GM12872 (cell line): Measurements from ENCODE around the gene DPEP1.

Experiments
- TF ChIP-seq, protein P1 (sequence below): IDR thresholded peaks from 3 replicates; pipeline ENCODE4 v1.5.1; 2011; ENCODE audit warnings: low read depth, mild to moderate bottlenecking, low read length, moderate library complexity; ENCODE audit not compliant: insufficient read depth

Gene DPEP1

DNA sequence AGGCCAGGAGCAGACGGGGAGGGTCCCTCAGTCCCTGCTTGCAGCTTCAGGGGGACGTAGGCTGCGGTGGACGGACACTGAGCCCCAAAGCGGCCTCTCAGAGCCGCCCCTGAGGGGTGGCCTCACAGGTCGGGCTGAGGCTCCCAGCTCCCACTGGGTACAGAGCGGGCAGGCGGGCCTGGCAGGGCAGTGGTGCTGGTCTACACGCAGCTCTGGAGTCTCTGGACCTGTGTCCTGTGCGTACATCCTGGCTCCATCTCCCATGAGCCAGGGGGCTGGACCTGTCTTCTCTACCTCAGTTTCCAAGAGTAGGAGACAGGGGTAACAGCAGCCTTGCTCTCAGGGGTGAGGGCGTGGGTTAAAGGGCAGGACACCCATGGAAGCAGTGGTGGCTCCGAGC is 1.7 kb downstream of the DPEP1 start:
- TF ChIP-seq, protein P1, sequence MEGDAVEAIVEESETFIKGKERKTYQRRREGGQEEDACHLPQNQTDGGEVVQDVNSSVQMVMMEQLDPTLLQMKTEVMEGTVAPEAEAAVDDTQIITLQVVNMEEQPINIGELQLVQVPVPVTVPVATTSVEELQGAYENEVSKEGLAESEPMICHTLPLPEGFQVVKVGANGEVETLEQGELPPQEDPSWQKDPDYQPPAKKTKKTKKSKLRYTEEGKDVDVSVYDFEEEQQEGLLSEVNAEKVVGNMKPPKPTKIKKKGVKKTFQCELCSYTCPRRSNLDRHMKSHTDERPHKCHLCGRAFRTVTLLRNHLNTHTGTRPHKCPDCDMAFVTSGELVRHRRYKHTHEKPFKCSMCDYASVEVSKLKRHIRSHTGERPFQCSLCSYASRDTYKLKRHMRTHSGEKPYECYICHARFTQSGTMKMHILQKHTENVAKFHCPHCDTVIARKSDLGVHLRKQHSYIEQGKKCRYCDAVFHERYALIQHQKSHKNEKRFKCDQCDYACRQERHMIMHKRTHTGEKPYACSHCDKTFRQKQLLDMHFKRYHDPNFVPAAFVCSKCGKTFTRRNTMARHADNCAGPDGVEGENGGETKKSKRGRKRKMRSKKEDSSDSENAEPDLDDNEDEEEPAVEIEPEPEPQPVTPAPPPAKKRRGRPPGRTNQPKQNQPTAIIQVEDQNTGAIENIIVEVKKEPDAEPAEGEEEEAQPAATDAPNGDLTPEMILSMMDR = no peak

DNA sequence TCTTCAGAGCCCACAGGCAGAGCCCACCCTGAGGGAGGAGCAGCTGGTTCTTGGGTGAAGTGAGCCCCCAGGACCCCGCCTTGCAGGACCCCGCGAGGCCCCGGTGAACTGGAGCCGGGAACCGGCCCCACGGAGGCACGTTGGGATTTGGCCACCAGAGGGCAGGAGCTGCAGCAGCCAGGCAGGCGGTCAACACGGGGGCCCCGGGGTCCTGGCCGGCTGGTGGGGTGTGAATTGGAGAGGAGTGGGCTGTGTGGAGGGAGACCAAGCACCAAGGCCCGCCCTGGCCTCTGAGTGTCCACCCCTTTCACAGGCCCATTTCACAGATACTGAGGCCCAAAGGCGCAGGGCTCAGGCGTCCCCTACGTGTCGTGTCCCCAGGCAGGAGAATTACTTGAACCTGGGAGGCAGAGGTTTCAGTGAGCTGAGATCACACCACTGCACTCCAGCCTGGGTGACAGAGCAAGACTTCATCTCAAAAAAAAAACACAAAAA is 2.2 kb downstream of the DPEP1 start:
- TF ChIP-seq, protein P1 = peak; percentile 52

DNA sequence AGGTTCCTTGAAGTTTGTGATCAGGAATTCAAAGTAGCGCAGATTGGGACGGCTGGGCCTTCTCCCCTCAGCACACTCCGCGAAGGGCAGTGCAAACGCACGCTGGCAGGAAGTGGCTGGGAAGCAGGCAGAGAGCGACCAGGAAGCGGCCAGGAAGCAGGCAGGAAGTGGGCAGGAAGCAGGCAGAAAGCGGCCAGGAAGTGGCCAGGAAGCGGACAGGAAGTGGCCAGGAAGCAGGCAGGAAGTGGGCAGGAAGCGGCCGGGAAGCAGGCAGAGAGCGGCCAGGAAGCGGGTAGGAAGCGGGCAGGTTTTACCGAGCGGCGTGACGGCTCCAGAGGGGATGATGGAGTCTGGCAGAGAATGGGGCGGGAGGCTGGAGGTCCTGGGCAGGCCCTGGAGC is 3.2 kb downstream of the DPEP1 start:
- TF ChIP-seq, protein P1 = no peak

DNA sequence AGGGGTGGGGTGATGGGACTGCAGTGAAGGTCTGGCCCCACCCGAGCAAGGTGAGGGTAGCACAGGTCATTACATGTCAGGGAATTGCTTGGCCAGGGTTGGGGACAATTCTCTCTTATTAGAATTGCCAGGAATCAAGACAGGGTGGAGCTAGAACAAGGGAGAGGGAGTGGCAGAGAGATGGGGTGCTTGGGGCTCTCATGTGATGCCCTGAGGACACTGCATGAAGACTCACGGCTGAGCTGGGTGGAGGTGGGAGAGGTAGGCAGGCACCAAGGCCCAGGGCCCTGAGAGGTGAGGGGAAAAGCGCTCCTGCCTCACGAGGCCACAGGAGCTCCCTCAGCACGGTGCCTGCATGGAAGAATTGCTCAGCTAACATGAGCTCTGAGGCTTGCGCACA is 3.6 kb downstream of the DPEP1 start:
- TF ChIP-seq, protein P1 = no peak

GRCh38 chr16:89618109-89618998 is 4.9 kb downstream of the DPEP1 start:
- TF ChIP-seq, protein P1 = no peak

DNA sequence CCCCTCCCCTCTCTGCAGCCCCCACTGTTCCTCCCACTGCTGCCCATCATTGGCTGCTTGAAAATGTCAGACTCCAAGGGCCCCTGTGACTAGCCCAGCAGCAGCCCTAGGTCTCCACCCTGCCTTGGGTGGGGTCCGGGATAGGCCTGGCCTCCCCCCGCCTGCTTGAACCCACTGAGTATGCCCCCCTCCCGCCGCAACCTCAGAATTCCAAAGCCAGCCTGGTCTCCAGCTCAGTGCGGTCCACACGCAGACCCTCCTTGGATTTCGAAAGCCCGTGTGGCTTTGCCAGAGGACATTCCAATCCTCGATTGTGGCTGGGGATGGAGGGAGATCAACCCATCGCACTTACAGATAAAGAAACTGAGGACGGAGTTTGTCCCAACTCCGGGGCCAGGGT is 6.4 kb downstream of the DPEP1 start:
- TF ChIP-seq, protein P1 = no peak

DNA sequence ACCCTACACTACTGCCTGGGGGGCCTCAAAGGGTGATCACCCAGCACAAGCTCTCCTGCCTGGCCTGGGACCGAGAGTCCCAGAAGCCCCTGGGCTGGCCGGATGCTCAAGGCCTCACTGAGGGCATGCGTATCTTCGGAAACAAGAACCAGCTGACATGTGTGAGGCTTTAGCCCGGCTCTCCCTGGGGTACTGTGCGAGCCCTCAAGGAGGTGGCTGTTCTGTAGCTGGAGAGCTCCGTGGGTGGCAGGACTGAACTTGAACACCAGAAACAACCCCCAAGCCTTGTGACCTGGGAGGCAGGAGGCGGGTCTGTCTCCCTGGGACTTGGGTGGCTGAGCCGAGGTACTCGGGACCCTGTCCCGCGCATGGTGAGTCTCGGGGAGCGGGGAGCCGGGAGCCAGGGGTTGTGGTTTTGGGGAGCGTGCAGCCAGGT is 7.0 kb downstream of the DPEP1 start:
- TF ChIP-seq, protein P1 = no peak
